IPS-15b (cell line): ENCODE data around the gene CHSY1.
"Not testable (repeated sequence)": the region's sequence is repeated elsewhere in the genome, so short reads cannot be mapped to it uniquely, and the experiment has no call there.

ENCODE experiments used
- H3K27me3 ChIP-seq: one replicate; pipeline ENCODE4 v1.6.1; 2013; ENCODE audit warnings: low read length; ENCODE audit not compliant: control insufficient read depth, insufficient read depth
- H3K36me3 ChIP-seq: one replicate; pipeline ENCODE4 v1.6.1; 2013; ENCODE audit warnings: low read length; ENCODE audit not compliant: control insufficient read depth, insufficient read depth
- H3K4me1 ChIP-seq: one replicate; pipeline ENCODE4 v1.6.1; 2013; ENCODE audit warnings: mild to moderate bottlenecking, low read length; ENCODE audit not compliant: control insufficient read depth, insufficient read depth
- H3K4me3 ChIP-seq: one replicate; pipeline ENCODE4 v1.5.1; 2013; ENCODE audit warnings: low read depth, low read length
- H3K9ac ChIP-seq: one replicate; pipeline ENCODE4 v1.6.1; 2013; ENCODE audit warnings: low read depth, mild to moderate bottlenecking, low read length
- H3K9me3 ChIP-seq: one replicate; pipeline ENCODE4 v1.6.1; 2013; ENCODE audit warnings: mild to moderate bottlenecking, low read length; ENCODE audit not compliant: control insufficient read depth, insufficient read depth

The CHSY1 gene, protein sequence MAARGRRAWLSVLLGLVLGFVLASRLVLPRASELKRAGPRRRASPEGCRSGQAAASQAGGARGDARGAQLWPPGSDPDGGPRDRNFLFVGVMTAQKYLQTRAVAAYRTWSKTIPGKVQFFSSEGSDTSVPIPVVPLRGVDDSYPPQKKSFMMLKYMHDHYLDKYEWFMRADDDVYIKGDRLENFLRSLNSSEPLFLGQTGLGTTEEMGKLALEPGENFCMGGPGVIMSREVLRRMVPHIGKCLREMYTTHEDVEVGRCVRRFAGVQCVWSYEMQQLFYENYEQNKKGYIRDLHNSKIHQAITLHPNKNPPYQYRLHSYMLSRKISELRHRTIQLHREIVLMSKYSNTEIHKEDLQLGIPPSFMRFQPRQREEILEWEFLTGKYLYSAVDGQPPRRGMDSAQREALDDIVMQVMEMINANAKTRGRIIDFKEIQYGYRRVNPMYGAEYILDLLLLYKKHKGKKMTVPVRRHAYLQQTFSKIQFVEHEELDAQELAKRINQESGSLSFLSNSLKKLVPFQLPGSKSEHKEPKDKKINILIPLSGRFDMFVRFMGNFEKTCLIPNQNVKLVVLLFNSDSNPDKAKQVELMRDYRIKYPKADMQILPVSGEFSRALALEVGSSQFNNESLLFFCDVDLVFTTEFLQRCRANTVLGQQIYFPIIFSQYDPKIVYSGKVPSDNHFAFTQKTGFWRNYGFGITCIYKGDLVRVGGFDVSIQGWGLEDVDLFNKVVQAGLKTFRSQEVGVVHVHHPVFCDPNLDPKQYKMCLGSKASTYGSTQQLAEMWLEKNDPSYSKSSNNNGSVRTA

DNA sequence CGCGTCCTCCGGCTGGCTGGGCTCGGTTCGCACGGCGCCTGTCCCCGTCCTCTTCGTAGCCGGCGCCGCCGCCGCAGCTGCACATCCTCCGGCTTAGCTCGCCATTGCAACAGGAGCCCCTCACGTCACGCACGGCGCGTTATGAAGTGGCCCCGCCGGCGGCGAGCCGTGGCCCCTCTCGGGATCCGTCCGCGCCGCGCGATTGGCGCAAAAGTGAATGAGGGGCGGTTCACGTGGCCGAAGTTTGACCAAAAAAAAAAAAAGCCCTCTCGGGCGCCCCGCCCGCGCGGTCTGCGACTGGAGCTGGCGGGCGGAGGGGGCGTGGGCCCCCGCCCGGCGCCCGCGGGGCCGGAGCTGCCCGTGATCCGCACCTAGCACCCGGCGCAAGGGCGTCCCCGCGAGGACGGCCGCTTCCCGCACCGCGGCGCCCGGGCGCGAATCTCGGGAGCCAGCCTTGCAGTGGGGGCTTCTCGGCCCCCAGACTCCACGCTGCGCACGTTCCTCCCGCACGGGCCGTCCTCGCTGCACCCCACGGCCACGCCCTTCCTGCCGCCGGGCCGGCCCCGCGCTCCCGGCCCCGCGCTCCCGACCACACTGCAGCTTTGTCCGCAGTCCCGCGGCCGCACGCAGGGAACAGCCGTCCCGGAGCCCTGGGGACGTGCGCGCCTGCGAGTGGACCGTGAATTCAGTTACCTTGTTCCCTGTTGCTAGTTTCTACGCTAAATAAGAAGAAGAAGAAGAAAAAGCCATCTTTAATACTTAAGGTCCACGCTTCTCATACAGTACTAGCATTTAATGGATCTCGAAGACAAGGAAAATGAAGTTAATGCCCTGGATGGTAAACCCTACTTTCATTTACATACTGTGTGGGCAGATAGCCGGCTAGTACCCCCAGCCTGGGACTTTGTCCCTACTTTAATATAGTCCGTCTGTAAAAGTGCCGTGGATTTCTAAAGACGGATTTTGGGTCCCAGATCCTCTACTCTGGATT is at the start of gene CHSY1:
Gene CHSY1 (minus strand): TSS at position 219 of the 991 bp plus-strand sequence. CDS start 592 bp downstream, outside the sequence.
- Histone ChIP-seq H3K4me1 (peaks cover 4% of the 10 kb centered on the region), H3K4me3 (peak within 1 kb of the TSS; percentile 82), H3K36me3 (peaks cover 2% of the 10 kb centered on the region), H3K27me3 (no peaks in the 10 kb centered on the region), H3K9me3 (no peaks in the 10 kb centered on the region), H3K9ac (peak within 1 kb of the TSS; percentile 77)

DNA sequence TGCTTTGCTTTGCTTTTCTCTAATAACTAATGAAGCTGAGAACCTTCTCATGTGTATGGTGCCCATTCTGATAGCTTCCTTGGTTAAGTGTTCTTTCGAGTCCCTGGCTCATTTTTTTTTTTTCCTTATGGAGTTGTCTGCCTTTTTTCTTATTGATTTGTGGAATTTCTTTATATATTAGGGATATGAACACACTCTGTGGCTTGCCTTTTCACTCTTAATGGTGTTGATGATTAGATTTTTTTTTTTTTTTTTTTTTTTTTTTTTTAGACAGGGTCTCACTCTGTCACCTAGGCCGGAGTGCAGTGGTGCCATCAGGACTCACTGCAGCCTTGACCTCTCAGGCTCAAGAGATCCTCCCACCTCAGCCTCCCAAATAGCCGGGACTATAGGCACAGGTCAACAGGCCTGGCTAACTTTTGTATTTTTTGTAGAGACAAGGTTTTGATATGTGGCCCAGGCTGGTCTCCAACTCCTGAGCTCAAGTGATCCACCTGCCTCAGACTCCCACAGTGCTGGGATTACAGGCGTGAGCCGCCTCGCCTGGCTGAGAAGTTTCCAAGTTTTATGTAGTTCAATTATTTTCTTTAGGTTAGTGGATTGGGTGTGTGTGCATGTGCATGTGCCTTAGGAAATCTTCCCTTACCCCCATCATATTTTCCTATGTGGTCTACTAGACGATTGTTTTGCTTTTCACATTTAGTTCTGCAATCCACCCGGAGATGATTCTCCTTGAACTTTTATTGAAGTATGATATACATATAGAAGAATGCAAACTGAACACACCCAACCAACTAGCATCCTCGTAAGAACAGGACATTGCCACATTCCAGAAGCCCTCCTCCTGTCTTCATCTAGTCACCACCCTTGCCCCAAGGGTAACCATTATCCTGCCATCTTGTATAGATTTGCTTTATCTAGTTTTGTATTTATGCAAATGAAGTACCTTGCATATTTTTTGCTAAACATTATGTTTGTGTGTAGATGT is 44.9 kb upstream of the CHSY1 start:
- peak overlapping the region; percentile 97 for H3K4me3 ChIP-seq
- H3K4me1 ChIP-seq, result no peaks in the 10 kb centered on the region
- no peaks in the 10 kb centered on the region for H3K27me3 ChIP-seq
- no peaks in the 10 kb centered on the region for H3K9me3 ChIP-seq
- H3K9ac ChIP-seq, result no peak overlapping the region
- peaks cover 6% of the 10 kb centered on the region for H3K36me3 ChIP-seq

DNA sequence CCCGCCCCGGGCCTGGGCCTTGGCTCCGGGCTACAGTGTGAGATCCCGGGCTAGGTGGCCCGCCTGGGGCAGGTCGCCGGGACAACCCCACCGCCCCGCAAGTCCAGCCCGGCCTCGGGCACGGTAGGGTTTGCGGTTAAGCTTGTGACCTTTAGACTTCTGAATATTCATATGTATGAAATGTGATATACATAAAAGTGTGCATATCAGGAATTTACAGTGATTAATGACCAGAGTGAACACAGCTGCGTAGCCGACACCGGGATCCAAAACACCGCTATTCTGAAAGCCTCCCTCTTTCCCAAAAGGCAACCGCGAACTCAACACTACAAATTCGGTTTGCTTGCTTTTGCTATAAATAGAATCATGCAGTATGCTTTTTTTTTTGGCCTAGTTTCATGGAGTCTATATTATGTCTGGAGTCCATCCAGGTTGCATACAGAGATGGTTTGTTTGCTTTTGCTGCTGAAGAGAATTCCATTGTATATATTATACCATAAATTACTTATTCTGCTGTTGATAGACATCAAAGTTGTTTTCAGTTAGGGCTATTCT is 43.8 kb upstream of the CHSY1 start:
- Histone ChIP-seq H3K4me3 (peak overlapping the region; percentile 97), H3K27me3 (no peaks in the 10 kb centered on the region), H3K9me3 (no peaks in the 10 kb centered on the region), H3K36me3 (peaks cover 8% of the 10 kb centered on the region), H3K4me1 (no peaks in the 10 kb centered on the region), H3K9ac (peak overlapping the region; percentile 81)

DNA sequence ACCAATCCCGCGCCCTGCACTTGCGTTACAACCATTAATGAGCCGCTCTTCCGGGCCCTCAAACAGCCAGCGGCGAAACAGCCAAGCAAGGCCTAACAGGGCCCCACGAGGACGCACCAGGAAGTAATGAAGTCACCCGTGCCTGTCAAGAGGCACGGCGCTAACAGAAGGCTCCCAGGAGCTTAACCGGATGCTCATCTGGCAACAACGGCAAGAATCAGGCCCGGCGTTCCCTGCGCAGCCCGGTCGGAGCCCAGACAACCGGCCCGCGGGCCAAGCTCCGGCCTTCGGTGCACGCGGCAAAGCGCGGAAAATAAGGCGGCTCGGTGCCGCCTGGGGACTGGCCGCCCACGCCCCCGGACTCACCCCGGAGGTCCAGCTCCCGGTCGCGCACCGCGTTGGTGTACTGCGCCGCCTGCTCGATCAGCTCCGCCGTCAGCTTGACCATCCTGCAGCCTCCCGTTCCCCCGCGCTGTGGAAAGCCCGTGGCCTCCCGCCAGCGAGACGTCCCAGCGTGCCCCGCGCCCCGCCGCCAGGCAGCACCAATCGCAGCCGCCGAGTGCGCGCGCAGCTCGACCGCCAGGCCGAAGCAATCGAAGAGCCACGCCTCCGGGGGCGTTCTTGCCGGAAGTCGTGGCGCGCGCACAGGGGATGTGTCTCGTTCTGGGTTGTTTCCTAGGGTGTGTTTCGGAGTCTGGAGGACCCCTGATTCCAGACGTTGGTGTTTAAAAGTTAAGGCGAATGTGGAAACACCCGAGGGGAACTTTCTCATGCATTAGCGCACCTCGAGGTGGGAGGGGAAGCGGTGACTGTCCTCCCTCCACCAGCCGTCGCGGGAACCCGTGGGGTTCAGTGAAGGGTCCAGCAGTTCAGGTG is 43.1 kb upstream of the CHSY1 start, which contains the start of gene SNRPA1:
Gene SNRPA1 (minus strand): TSS at position 518 of the 876 bp plus-strand sequence. CDS start 70 bp downstream, at position 448.
- Histone ChIP-seq H3K4me3 (peak within 1 kb of the TSS; percentile 97), H3K36me3 (peaks cover 8% of the 10 kb centered on the region), H3K4me1 (no peaks in the 10 kb centered on the region), H3K9ac (peak within 1 kb of the TSS; percentile 87), H3K9me3 (no peaks in the 10 kb centered on the region), H3K27me3 (no peaks in the 10 kb centered on the region)

DNA sequence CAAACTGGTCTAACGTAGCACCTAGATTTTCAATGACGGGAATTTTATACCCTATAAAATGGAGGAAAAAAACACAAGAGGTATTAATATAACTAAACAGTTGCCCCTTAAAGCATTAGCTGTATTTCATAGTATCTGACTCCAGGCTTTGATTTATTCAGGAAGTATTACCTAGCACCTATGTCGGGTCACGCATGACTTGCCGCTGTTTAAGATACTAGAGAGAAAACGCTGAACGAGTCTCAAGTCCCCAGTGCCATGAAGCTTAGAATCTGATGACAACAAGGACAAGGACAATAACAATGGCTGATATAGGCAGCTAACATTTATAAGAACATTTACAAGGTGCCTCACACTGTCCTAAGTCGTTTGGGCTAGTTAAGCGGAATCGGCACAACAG is 41.3 kb upstream of the CHSY1 start:
- H3K4me1 ChIP-seq, result no peaks in the 10 kb centered on the region
- H3K4me3 ChIP-seq, result peak overlapping the region; percentile 97
- H3K36me3 ChIP-seq, result peaks cover 22% of the 10 kb centered on the region
- no peaks in the 10 kb centered on the region for H3K27me3 ChIP-seq
- no peak overlapping the region for H3K9ac ChIP-seq
- H3K9me3 ChIP-seq, result no peaks in the 10 kb centered on the region

DNA sequence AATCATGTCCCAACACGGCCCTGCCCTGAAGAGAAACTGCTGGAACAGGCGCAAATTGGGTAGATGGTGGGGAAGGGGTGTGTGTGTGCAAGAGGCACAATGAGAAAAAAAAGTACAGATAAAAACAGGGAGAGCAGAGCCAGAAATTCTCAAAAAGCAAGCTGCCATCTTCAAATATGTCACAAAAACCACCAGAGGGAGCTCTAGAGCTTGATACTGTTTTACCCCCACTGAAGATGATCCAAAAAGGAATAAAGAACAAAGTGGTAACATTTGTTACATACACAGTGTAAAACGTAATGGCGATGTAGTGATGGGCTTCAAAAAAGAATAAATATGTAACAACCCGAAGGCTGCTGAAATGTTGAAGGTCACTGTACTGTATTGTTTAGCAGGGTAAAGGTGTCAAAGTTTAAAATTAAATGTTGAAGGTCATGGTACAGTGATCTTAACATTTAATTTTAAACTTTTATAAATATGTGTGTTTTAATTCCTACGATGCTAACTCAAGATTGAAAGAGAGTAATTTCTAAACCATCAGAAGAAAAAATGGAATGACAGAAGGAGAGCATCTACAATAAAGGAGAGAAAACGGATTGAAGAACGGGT is 37.2 kb upstream of the CHSY1 start:
- Histone ChIP-seq H3K9ac (no peak overlapping the region), H3K36me3 (peaks cover 34% of the 10 kb centered on the region), H3K9me3 (no peaks in the 10 kb centered on the region), H3K4me3 (no peak overlapping the region), H3K27me3 (no peaks in the 10 kb centered on the region), H3K4me1 (no peaks in the 10 kb centered on the region)

DNA sequence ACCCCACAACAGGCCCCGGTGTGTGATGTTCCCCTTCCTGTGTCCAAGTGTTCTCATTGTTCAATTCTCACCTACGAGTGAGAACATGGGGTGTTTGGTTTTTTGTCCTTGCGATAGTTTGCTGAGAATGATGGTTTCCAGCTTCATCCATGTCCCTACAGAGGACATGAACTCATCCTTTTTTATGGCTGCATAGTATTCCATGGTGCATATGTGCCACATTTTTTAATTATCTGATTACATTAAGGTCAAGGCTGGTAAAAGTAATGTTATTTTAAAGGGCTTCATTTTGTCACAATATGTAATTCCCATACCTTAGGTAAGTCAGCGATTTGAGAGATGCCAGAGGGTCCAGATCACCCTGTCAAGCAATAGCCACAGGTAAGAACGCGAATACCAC is 35.5 kb upstream of the CHSY1 start:
- peaks cover 32% of the 10 kb centered on the region for H3K36me3 ChIP-seq
- H3K4me1 ChIP-seq, H3K27me3 ChIP-seq, H3K9me3 ChIP-seq, H3K4me3 ChIP-seq, H3K9ac ChIP-seq: not testable (repeated sequence)

DNA sequence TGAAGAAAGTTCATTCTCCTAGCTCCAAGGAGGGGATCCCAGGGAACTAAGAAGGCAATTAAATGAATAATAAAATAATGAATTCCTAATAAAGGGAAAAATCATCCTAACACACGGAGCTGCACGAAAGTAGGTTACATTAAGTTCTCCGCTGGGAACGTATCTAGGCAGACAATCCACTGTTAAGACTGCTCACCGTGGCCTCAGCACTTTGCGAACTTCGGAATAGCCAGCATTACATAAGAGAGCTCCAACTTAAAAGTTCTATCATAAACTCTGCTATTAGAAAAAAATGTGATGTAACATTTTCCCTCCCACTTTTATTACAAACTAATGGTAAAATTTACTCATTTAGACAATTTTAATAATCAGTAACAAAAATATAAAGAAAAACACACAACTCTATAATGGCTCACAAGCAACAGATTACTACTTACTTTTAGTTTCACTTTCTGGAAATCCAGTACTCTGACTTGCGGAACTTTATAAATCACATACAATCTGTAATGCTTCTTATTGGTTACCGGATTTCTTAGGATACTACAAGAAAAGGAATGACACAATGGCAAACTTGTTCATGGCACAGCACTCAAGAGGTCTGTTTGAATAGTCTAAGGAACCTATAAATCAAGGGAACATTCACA is 34.7 kb upstream of the CHSY1 start:
- Histone ChIP-seq H3K9me3 (no peaks in the 10 kb centered on the region), H3K9ac (no peak overlapping the region), H3K4me3 (no peak overlapping the region), H3K27me3 (no peaks in the 10 kb centered on the region), H3K36me3 (peaks cover 31% of the 10 kb centered on the region), H3K4me1 (no peaks in the 10 kb centered on the region)

DNA sequence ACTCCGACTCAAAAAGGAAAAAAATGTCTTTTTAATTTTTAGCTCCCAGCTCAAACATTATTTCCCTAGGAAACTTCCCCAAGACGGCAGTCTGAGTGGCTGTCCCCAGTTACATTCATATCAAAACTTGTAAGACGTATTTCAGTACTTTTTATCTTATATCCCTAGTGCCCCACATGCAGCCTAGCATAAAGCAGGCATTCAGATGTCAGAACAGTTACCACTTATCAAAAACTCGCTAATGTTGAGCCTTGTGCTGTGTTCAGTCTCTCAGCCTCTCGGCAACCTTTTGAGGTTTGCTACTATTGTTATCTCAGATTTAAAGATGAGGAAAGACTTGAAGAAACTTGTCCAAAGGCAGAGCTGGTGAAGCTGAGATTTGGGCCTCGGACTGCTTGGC is 32.1 kb upstream of the CHSY1 start:
- Histone ChIP-seq H3K9ac (no peak overlapping the region), H3K9me3 (no peaks in the 10 kb centered on the region), H3K4me1 (no peaks in the 10 kb centered on the region), H3K36me3 (peaks cover 32% of the 10 kb centered on the region), H3K4me3 (no peak overlapping the region), H3K27me3 (no peaks in the 10 kb centered on the region)
